Measurements from ENCODE around the gene SFXN4. TPM values are rescaled to one million over a fixed set of nuclear protein-coding genes. Genes with fewer than 3 reads are reported as not detected.

The SFXN4 gene
- total RNA-seq, 2 donors from 2014 or later, result 18.3 to 23.2 TPM

GRCh38 chr10:119103903-119104653, 61.4 kb downstream of the SFXN4 start, which contains the start of gene DENND10:
TSS of gene DENND10 (plus strand) at chr10:119104113. CDS start at chr10:119104143, 30 bp downstream.
- H3K27me3 Mint-ChIP-seq (ENCODE audit: insufficient read depth), result peaks cover 2% of the 10 kb centered on the region
- H3K4me3 Mint-ChIP-seq, result peak within 1 kb of the TSS; percentile 71
- DNase-seq, result peak; percentile 96
- H3K4me3 ChIP-seq (ENCODE audit: low read length), result peak within 1 kb of the TSS; percentile 96
- no peaks in the 10 kb centered on the region for H3K4me1 ChIP-seq (ENCODE audit: control insufficient read depth, insufficient read depth, low read length)
- H3K27me3 ChIP-seq (ENCODE audit: control insufficient read depth, insufficient read depth, low read length, poor library complexity, severe bottlenecking), result no peaks in the 10 kb centered on the region
- peaks cover 19% of the 10 kb centered on the region for H3K36me3 ChIP-seq (ENCODE audit: control insufficient read depth, insufficient read depth, low read length)
- no peak for TF ChIP-seq CTCF (conservative IDR thresholded peaks at IDR 0.05)
- no peak within 1 kb of the TSS for H3K27ac ChIP-seq (ENCODE audit: low read depth, low read length)
- 0 to 3% methylated on average over 8 to 88 of the region's 91 CpGs for WGBS, 2 experiments (ENCODE audit: insufficient coverage in 1 of 2, insufficient read length in 1 of 2)
- H3K27ac Mint-ChIP-seq, result peak within 1 kb of the TSS; percentile 72
- peaks cover 2% of the 10 kb centered on the region for H3K4me1 Mint-ChIP-seq
- peak within 1 kb of the TSS; percentile 67 for H3K9ac ChIP-seq (ENCODE audit: extremely low read depth, low read length, poor library complexity, severe bottlenecking)
- H3K36me3 Mint-ChIP-seq (ENCODE audit: low read depth), result peaks cover 19% of the 10 kb centered on the region
- H3K9me3 ChIP-seq (ENCODE audit: control insufficient read depth, low read length), result no peaks in the 10 kb centered on the region
- no peaks in the 10 kb centered on the region for H3K9me3 Mint-ChIP-seq

- no peak overlapping the region for H3K4me3 ChIP-seq (ENCODE audit: low read length)
- H3K36me3 Mint-ChIP-seq (ENCODE audit: low read depth), result peaks cover 17% of the 10 kb centered on the region
- H3K9ac ChIP-seq (ENCODE audit: extremely low read depth, low read length, poor library complexity, severe bottlenecking), result no peak overlapping the region
- H3K27ac ChIP-seq (ENCODE audit: low read depth, low read length), result no peak overlapping the region
- H3K4me1 Mint-ChIP-seq, result peaks cover 2% of the 10 kb centered on the region
- peaks cover 18% of the 10 kb centered on the region for H3K36me3 ChIP-seq (ENCODE audit: control insufficient read depth, insufficient read depth, low read length)
- no peak for TF ChIP-seq CTCF (conservative IDR thresholded peaks at IDR 0.05)
- WGBS, 2 experiments (ENCODE audit: insufficient coverage in 1 of 2, insufficient read length in 1 of 2), result 56 to 96% methylated on average over 4 to 12 of the region's 12 CpGs
- no peaks in the 10 kb centered on the region for H3K9me3 ChIP-seq (ENCODE audit: control insufficient read depth, low read length)
- no peaks in the 10 kb centered on the region for H3K27me3 ChIP-seq (ENCODE audit: control insufficient read depth, insufficient read depth, low read length, poor library complexity, severe bottlenecking)
- peaks cover 2% of the 10 kb centered on the region for H3K27me3 Mint-ChIP-seq (ENCODE audit: insufficient read depth)
- H3K27ac Mint-ChIP-seq, result no peak overlapping the region
- DNase-seq, result peak; percentile 49
- no peaks in the 10 kb centered on the region for H3K4me1 ChIP-seq (ENCODE audit: control insufficient read depth, insufficient read depth, low read length)
- no peaks in the 10 kb centered on the region for H3K9me3 Mint-ChIP-seq
- peak overlapping the region; percentile 71 for H3K4me3 Mint-ChIP-seq
Observed at GRCh38 chr10:119103241-119103902, 62.1 kb downstream of the SFXN4 start.

GRCh38 chr10:119101366-119102098, 64.0 kb downstream of the SFXN4 start:
- H3K4me3 ChIP-seq (ENCODE audit: low read length), result no peak overlapping the region
- no peak overlapping the region for H3K9ac ChIP-seq (ENCODE audit: extremely low read depth, low read length, poor library complexity, severe bottlenecking)
- Mint-ChIP-seq H3K9me3 (no peaks in the 10 kb centered on the region), H3K27ac (no peak overlapping the region), H3K27me3 (ENCODE audit: insufficient read depth) (peaks cover 2% of the 10 kb centered on the region), H3K36me3 (ENCODE audit: low read depth) (peaks cover 8% of the 10 kb centered on the region), H3K4me1 (peaks cover 2% of the 10 kb centered on the region), H3K4me3 (no peak overlapping the region)
- no peaks in the 10 kb centered on the region for H3K9me3 ChIP-seq (ENCODE audit: control insufficient read depth, low read length)
- no peaks in the 10 kb centered on the region for H3K27me3 ChIP-seq (ENCODE audit: control insufficient read depth, insufficient read depth, low read length, poor library complexity, severe bottlenecking)
- no peak for TF ChIP-seq CTCF (conservative IDR thresholded peaks at IDR 0.05)
- H3K27ac ChIP-seq (ENCODE audit: low read depth, low read length), result no peak overlapping the region
- no peaks in the 10 kb centered on the region for H3K4me1 ChIP-seq (ENCODE audit: control insufficient read depth, insufficient read depth, low read length)
- WGBS, 2 experiments (ENCODE audit: insufficient coverage in 1 of 2, insufficient read length in 1 of 2), result 86 to 91% methylated on average over 6 to 10 of the region's 10 CpGs
- H3K36me3 ChIP-seq (ENCODE audit: control insufficient read depth, insufficient read depth, low read length), result peaks cover 8% of the 10 kb centered on the region
- DNase-seq, result no peak

Measured in endodermal cell (in vitro differentiated cells).